Measurements from ENCODE around the gene PCDHGA1.

GRCh38 chr5:141441571-141442170 is 111.4 kb downstream of the PCDHGA1 start:
- TF ChIP-seq EZH2 (IDR thresholded peaks at IDR 0.05; ENCODE audit: borderline replicate concordance) (no peak), CTCF (IDR thresholded peaks at IDR 0.05; ENCODE audit: poor library complexity) (no peak), EZH2phosphoT487 (IDR thresholded peaks at IDR 0.05; ENCODE audit: low read depth, severe bottlenecking, unreplicated experiment) (no peak)

Data from hepatocyte (in vitro differentiated cells).